Measurements from ENCODE around the gene ARID5A. TPM values are rescaled to one million over a fixed set of nuclear protein-coding genes. Genes with fewer than 3 reads are reported as not detected.

The ARID5A gene
- total RNA-seq, 1 donor: 7.8 TPM

DNA sequence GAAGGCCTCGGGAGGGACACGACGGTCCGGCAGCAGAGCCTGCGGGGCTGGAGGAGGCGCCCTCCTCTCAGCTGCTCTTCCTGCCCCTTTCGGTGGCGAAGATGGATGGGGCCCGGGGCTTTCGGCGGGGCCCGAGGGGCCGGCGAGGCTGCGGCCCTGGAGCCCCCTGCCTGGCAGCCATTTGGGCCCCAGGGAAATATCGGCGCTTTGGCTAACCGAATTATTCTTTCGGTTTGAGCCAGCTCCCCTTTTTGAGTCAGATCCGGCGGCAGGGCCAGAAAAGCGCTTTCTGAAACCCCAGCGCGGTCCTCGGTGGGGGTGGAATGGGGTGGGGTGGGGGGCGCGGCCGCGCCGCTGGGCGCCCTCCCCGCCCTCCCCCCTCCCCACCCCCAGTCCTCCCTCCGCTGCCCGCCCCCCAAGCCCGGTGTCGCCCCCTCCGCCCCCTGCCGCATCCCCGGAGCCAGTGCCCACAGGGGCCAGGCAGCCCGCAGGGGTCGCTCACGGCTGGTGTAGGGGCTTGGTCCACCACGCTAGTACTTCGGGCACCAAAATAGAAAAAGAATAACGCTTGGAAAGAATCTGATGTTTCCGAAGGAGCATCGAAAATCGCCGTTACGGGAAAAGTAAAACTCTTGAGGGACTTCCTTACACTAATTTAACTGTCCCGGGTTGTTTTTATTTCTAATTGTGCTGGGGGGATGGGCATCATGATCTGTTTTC is 9.1 kb upstream of the ARID5A start:
- TF ChIP-seq CTCF (IDR thresholded peaks at IDR 0.05; ENCODE audit: insufficient read depth, low read length): peak; percentile 57
- DNase-seq (ENCODE audit: low read depth): peak; percentile 42
- H3K4me3 ChIP-seq (ENCODE audit: low read depth, low read length): peak overlapping the region; percentile 53

GRCh38 chr2:96528006-96528699 is 8.4 kb upstream of the ARID5A start:
- peak overlapping the region; percentile 53 for H3K4me3 ChIP-seq (ENCODE audit: low read depth, low read length)
- DNase-seq (ENCODE audit: low read depth): peak; percentile 69
- TF ChIP-seq CTCF (IDR thresholded peaks at IDR 0.05; ENCODE audit: insufficient read depth, low read length): no peak

- DNase-seq (ENCODE audit: low read depth): no peak
- TF ChIP-seq CTCF (IDR thresholded peaks at IDR 0.05; ENCODE audit: insufficient read depth, low read length): no peak
- H3K4me3 ChIP-seq (ENCODE audit: low read depth, low read length): no peak overlapping the region
These were observed 7.7 kb upstream of the ARID5A start for GRCh38 chr2:96528700-96529375.

GRCh38 chr2:96529376-96530143 is 7.0 kb upstream of the ARID5A start:
- no peak for DNase-seq (ENCODE audit: low read depth)
- TF ChIP-seq CTCF (IDR thresholded peaks at IDR 0.05; ENCODE audit: insufficient read depth, low read length): no peak
- H3K4me3 ChIP-seq (ENCODE audit: low read depth, low read length): no peak overlapping the region

- no peak for TF ChIP-seq CTCF (IDR thresholded peaks at IDR 0.05; ENCODE audit: insufficient read depth, low read length)
- H3K4me3 ChIP-seq (ENCODE audit: low read depth, low read length): no peak overlapping the region
- no peak for DNase-seq (ENCODE audit: low read depth)
These were observed 6.5 kb upstream of the ARID5A start for GRCh38 chr2:96530144-96530430.

- no peak for DNase-seq (ENCODE audit: low read depth)
- no peak for TF ChIP-seq CTCF (IDR thresholded peaks at IDR 0.05; ENCODE audit: insufficient read depth, low read length)
These were observed 5.8 kb upstream of the ARID5A start for GRCh38 chr2:96530474-96531357.

More at GRCh38 chr2:96530474-96531357, 5.8 kb upstream of the ARID5A start:
- H3K4me3 ChIP-seq (ENCODE audit: low read depth, low read length): no peak overlapping the region

All from fibroblast of the aortic adventitia (primary cell).